Activated CD8-positive, alpha-beta memory T cell treated with anti-CD3 and anti-CD28 coated beads for 36 hours (primary cell): ENCODE data around the gene COL15A1. TPM values are rescaled to one million over a fixed set of nuclear protein-coding genes. Genes with fewer than 3 reads are reported as not detected.

Source experiments
- CTCF ChIA-PET: fragments of 350-600 bp; sonication (Branson Sonifier 250); formaldehyde crosslinking; loops from one replicate; lab custom pipeline; 2021; ENCODE audit warnings: antibody characterized with exemption; lab: Charles Lee
- POLR2A ChIA-PET: fragments of 350-600 bp; sonication (Branson Sonifier 250); formaldehyde crosslinking; loops from one replicate; lab custom pipeline; 2021; ENCODE audit warnings: antibody characterized with exemption; lab: Charles Lee
- total RNA-seq, 2 experiments: library from RNA; stranded (reverse); gene quantifications; one replicate each; pipeline ENCODE4 v1.2.3, GENCODE V29; 2021

The COL15A1 gene
- total RNA-seq, 2 experiments from 2014 or later: 0.02 to 0.04 TPM

- POLR2A ChIA-PET: no interaction called here
- CTCF ChIA-PET: interaction anchor here (1.2 kb wide), 1 partner anchor 166 kb away, joined by 3 read pairs; no protein-coding TSS in a partner anchor
Observed at GRCh38 chr9:99018653-99019052, 74.9 kb downstream of the COL15A1 start.

GRCh38 chr9:99019510-99020331 lies 76.0 kb downstream of the COL15A1 start:
- CTCF ChIA-PET: no interaction called here
- POLR2A ChIA-PET: no interaction called here

GRCh38 chr9:99020786-99021436 lies 77.2 kb downstream of the COL15A1 start:
- ChIA-PET CTCF (no interaction called here), POLR2A (no interaction called here)

- POLR2A ChIA-PET: no interaction called here
Observed at GRCh38 chr9:99021512-99021911, 77.8 kb downstream of the COL15A1 start.

GRCh38 chr9:99023231-99023630 lies 79.5 kb downstream of the COL15A1 start:
- ChIA-PET POLR2A (no interaction called here), CTCF (interaction anchor here (1.0 kb wide), 1 partner anchor 12 kb away, joined by 3 read pairs; no protein-coding TSS in a partner anchor)

More at GRCh38 chr9:99021512-99021911, 77.8 kb downstream of the COL15A1 start:
- CTCF ChIA-PET: no interaction called here

- POLR2A ChIA-PET: no interaction called here
Observed at GRCh38 chr9:99023831-99024230, 80.1 kb downstream of the COL15A1 start.

GRCh38 chr9:99024959-99025358 lies 81.3 kb downstream of the COL15A1 start:
- ChIA-PET POLR2A (no interaction called here), CTCF (no interaction called here)

More at GRCh38 chr9:99023831-99024230, 80.1 kb downstream of the COL15A1 start:
- CTCF ChIA-PET: interaction anchor here (0.8 kb wide), 1 partner anchor 24 kb away, joined by 3 read pairs; no protein-coding TSS in a partner anchor

- CTCF ChIA-PET: no interaction called here
- POLR2A ChIA-PET: no interaction called here
Observed at GRCh38 chr9:99025616-99026270, 82.0 kb downstream of the COL15A1 start.

GRCh38 chr9:99026271-99026955 lies 82.7 kb downstream of the COL15A1 start:
- CTCF ChIA-PET: no interaction called here
- POLR2A ChIA-PET: no interaction called here

- ChIA-PET POLR2A (no interaction called here), CTCF (no interaction called here)
Observed at GRCh38 chr9:99026956-99027298, 83.2 kb downstream of the COL15A1 start.

- ChIA-PET POLR2A (no interaction called here), CTCF (interaction anchor here (1.5 kb wide), 1 partner anchor 15 kb away, joined by 3 read pairs; no protein-coding TSS in a partner anchor)
Observed at GRCh38 chr9:99027443-99027842, 83.7 kb downstream of the COL15A1 start.

- ChIA-PET POLR2A (no interaction called here), CTCF (no interaction called here)
Observed at GRCh38 chr9:99029083-99029645, 85.5 kb downstream of the COL15A1 start.

GRCh38 chr9:99030092-99030511 lies 86.4 kb downstream of the COL15A1 start:
- ChIA-PET CTCF (no interaction called here), POLR2A (no interaction called here)

- ChIA-PET POLR2A (no interaction called here), CTCF (no interaction called here)
Observed at GRCh38 chr9:99030610-99031109, 87.0 kb downstream of the COL15A1 start.

- CTCF ChIA-PET: no interaction called here
Observed at GRCh38 chr9:99031319-99031718, 87.6 kb downstream of the COL15A1 start.

GRCh38 chr9:99031994-99032393 lies 88.3 kb downstream of the COL15A1 start:
- POLR2A ChIA-PET: no interaction called here
- CTCF ChIA-PET: no interaction called here

More at GRCh38 chr9:99031319-99031718, 87.6 kb downstream of the COL15A1 start:
- POLR2A ChIA-PET: no interaction called here

- ChIA-PET CTCF (interaction anchor here (0.8 kb wide), 1 partner anchor 31 kb away, joined by 4 read pairs; no protein-coding TSS in a partner anchor), POLR2A (no interaction called here)
Observed at GRCh38 chr9:99034149-99034548, 90.4 kb downstream of the COL15A1 start.

GRCh38 chr9:99035313-99035712 lies 91.6 kb downstream of the COL15A1 start:
- CTCF ChIA-PET: no interaction called here
- POLR2A ChIA-PET: no interaction called here
